Measurements from ENCODE around the gene LTBR. TPM values are rescaled to one million over a fixed set of nuclear protein-coding genes. Genes with fewer than 3 reads are reported as not detected.

The LTBR gene
- polyA plus RNA-seq, 2 of the 4 experiments (the other 2 are of a cell fraction) = 57.3 to 110 TPM

DNA sequence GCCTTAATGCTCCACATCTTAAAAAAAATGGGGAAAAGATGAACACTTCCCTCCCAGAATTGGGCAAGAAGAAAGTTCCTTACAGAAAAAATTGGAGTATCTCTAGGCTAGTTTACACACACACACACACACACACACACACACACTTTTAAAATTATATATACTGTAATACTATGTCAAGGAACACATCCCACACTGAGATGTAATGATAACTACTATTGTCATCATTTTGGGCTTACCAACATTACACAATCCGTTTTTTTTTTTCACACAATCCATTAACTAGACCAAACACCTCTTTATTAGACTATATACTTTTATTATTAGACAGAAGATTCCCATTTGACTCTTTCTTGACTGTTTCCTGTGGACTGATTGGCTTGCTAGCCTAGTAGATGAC lies 2.5 kb downstream of the LTBR start:
- H3K4me1 ChIP-seq = peaks cover 65% of the 10 kb centered on the region
- POLR2A ChIA-PET = no interaction called here
- peak overlapping the region; percentile 98 for H3K4me2 ChIP-seq
- ATAC-seq (no peak), DNase-seq (ENCODE audit: low read depth in 1 of 2, low spot score in 1 of 2) (no peak), FAIRE-seq (no peak)
- no peaks in the 10 kb centered on the region for H3K9me3 ChIP-seq
- no peak overlapping the region for H3K4me3 ChIP-seq
- TF ChIP-seq PHF8 (IDR thresholded peaks at IDR 0.05; ENCODE audit: borderline replicate concordance, low read depth) (no peak), MAX (IDR thresholded peaks at IDR 0.05) (no peak), HDAC2 (IDR thresholded peaks at IDR 0.05) (no peak), CHD4 (IDR thresholded peaks at IDR 0.05; ENCODE audit: borderline replicate concordance) (no peak), CBX2 (IDR thresholded peaks at IDR 0.05; ENCODE audit: borderline replicate concordance, low read depth) (no peak), KDM5A (IDR thresholded peaks at IDR 0.05) (no peak), ELK1 (IDR thresholded peaks at IDR 0.05; ENCODE audit: low read depth, low read length) (no peak), EHF (CRISPR knock-in tag; IDR thresholded peaks at IDR 0.05) (no peak), MYC (IDR thresholded peaks at IDR 0.05; ENCODE audit: borderline replicate concordance, low read length) (no peak), FOSL2 (IDR thresholded peaks at IDR 0.05) (no peak), FOSL2 (CRISPR knock-in tag; IDR thresholded peaks at IDR 0.05) (no peak), SMC3 (IDR thresholded peaks at IDR 0.05) (no peak)
- TF ChIP-seq, protein P1, sequence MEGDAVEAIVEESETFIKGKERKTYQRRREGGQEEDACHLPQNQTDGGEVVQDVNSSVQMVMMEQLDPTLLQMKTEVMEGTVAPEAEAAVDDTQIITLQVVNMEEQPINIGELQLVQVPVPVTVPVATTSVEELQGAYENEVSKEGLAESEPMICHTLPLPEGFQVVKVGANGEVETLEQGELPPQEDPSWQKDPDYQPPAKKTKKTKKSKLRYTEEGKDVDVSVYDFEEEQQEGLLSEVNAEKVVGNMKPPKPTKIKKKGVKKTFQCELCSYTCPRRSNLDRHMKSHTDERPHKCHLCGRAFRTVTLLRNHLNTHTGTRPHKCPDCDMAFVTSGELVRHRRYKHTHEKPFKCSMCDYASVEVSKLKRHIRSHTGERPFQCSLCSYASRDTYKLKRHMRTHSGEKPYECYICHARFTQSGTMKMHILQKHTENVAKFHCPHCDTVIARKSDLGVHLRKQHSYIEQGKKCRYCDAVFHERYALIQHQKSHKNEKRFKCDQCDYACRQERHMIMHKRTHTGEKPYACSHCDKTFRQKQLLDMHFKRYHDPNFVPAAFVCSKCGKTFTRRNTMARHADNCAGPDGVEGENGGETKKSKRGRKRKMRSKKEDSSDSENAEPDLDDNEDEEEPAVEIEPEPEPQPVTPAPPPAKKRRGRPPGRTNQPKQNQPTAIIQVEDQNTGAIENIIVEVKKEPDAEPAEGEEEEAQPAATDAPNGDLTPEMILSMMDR (IDR thresholded peaks at IDR 0.05) = no peak
- TF ChIP-seq, protein P2, sequence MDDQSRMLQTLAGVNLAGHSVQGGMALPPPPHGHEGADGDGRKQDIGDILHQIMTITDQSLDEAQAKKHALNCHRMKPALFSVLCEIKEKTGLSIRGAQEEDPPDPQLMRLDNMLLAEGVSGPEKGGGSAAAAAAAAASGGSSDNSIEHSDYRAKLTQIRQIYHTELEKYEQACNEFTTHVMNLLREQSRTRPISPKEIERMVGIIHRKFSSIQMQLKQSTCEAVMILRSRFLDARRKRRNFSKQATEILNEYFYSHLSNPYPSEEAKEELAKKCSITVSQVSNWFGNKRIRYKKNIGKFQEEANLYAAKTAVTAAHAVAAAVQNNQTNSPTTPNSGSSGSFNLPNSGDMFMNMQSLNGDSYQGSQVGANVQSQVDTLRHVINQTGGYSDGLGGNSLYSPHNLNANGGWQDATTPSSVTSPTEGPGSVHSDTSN (IDR thresholded peaks at IDR 0.05) = no peak
- TF ChIP-seq, protein P3, sequence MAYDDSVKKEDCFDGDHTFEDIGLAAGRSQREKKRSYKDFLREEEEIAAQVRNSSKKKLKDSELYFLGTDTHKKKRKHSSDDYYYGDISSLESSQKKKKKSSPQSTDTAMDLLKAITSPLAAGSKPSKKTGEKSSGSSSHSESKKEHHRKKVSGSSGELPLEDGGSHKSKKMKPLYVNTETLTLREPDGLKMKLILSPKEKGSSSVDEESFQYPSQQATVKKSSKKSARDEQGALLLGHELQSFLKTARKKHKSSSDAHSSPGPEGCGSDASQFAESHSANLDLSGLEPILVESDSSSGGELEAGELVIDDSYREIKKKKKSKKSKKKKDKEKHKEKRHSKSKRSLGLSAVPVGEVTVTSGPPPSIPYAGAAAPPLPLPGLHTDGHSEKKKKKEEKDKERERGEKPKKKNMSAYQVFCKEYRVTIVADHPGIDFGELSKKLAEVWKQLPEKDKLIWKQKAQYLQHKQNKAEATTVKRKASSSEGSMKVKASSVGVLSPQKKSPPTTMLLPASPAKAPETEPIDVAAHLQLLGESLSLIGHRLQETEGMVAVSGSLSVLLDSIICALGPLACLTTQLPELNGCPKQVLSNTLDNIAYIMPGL (CRISPR knock-in tag; IDR thresholded peaks at IDR 0.05; ENCODE audit: borderline replicate concordance) = no peak
- peak overlapping the region in 1 of 2 experiments; percentile 67; a peak in 3 of 6 replicates for H3K27ac ChIP-seq
- WGBS (ENCODE audit: missing lambda C conversion rate) = 7% methylated on average over 1 of the region's 1 CpG
- CTCF ChIA-PET = interaction anchor here (1.7 to 7.0 kb wide), 4 partner anchors 23 to 64 kb away, joined by 5 to 51 read pairs (median 5); no protein-coding TSS in a partner anchor

DNA sequence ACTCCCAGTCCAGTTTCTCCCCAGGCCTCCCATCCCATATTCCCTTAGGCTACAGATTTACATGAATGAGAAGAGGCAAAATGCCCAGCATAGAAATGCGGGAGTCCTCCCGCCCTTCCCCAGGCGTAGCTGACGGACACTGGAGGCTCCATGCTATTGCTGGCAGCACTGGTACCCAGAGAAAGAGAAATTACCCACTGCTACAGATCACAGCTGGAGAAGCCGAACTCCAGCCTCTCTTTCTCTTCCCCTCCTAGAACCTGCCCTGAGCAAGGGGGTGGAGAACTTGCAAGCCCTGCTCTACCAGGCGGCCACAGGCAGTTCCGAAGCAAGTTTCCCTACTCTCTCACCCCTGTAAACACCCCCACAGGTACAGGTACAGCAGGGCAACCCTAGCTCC lies 3.6 kb downstream of the LTBR start:
- no peak for DNase-seq (ENCODE audit: low read depth in 1 of 2, low spot score in 1 of 2)
- H3K27ac ChIP-seq = peak overlapping the region in 1 of 2 experiments; percentile 50; a peak in 3 of 6 replicates
- CTCF ChIA-PET = interaction anchor here (0.9 to 1.6 kb wide), 9 partner anchors 10 to 78 kb away, joined by 3 to 6 read pairs (median 4); no protein-coding TSS in a partner anchor
- TF ChIP-seq, protein P3 (CRISPR knock-in tag; IDR thresholded peaks at IDR 0.05; ENCODE audit: borderline replicate concordance) = no peak
- TF ChIP-seq EP300 (IDR thresholded peaks at IDR 0.05) (no peak), RFX5 (IDR thresholded peaks at IDR 0.05) (no peak), RNF2 (IDR thresholded peaks at IDR 0.05; ENCODE audit: borderline replicate concordance, low read depth) (no peak), ZSCAN20 (CRISPR knock-in tag; IDR thresholded peaks at IDR 0.05) (no peak), ESRRA (IDR thresholded peaks at IDR 0.05; ENCODE audit: borderline replicate concordance, low read length) (no peak), CEBPB (IDR thresholded peaks at IDR 0.05) (no peak), SMC3 (IDR thresholded peaks at IDR 0.05) (no peak), CBX8 (IDR thresholded peaks at IDR 0.05) (no peak), BCL3 (IDR thresholded peaks at IDR 0.05) (no peak), CHD2 (IDR thresholded peaks at IDR 0.05; ENCODE audit: low read length, partially characterized antibody) (no peak), MAFK (IDR thresholded peaks at IDR 0.05; ENCODE audit: partially characterized antibody) (no peak), EHMT2 (IDR thresholded peaks at IDR 0.05; ENCODE audit: low read depth) (no peak), ZNF302 (CRISPR knock-in tag; IDR thresholded peaks at IDR 0.05) (no peak), HDAC2 (IDR thresholded peaks at IDR 0.05) (no peak), POLR2A (IDR thresholded peaks at IDR 0.05; ENCODE audit: low read length) (no peak)
- TF ChIP-seq, protein P2 (IDR thresholded peaks at IDR 0.05) = no peak

More for the DNA sequence above, 3.6 kb downstream of the LTBR start:
- FAIRE-seq (no peak), ATAC-seq (no peak)
- H3K9me3 ChIP-seq = no peaks in the 10 kb centered on the region
- no peak overlapping the region for H3K4me3 ChIP-seq
- WGBS (ENCODE audit: missing lambda C conversion rate) = 96% methylated on average over 7 of the region's 7 CpGs
- peak overlapping the region; percentile 98 for H3K4me2 ChIP-seq
- H3K4me1 ChIP-seq = peaks cover 76% of the 10 kb centered on the region
- POLR2A ChIA-PET = no interaction called here

Measured in A549 (cell line).